Activated T-cell treated with anti-CD3 and anti-CD28 coated beads, Interleukin-2, amount 50 U/mL, for 72 hours (primary cell): Measurements from ENCODE around the gene RIIAD1. TPM values are rescaled to one million over a fixed set of nuclear protein-coding genes. Genes with fewer than 3 reads are reported as not detected.

ENCODE experiments used
- ATAC-seq, 2 donors: fragments of 150-1000 bp; cut with Tn5 transposase; replicated peaks in 1 of 2; 2 replicates each; pipeline ENCODE4 v1.10.0; 2021; ENCODE audit warnings: moderate library complexity in 2 of 2, mild to moderate bottlenecking in 1 of 2
- DNase-seq, 2 donors: peaks; one replicate each; pipeline ENCODE4 v3.0.0; 2021 to 2022; ENCODE audit warnings: mixed read lengths in 1 of 2
- H3K27ac Mint-ChIP-seq: one replicate; pipeline ENCODE4 v1.8.0; 2022; ENCODE audit warnings: mild to moderate bottlenecking, moderate library complexity, mixed read lengths
- H3K27me3 Mint-ChIP-seq: one replicate; pipeline ENCODE4 v1.8.0; 2022; ENCODE audit warnings: low read depth, mixed read lengths
- H3K36me3 Mint-ChIP-seq, 2 donors: one replicate each; pipeline ENCODE4 v1.8.0; 2022; ENCODE audit warnings: mixed read lengths in 2 of 2, mild to moderate bottlenecking in 1 of 2; ENCODE audit not compliant: insufficient read depth in 2 of 2
- H3K4me1 Mint-ChIP-seq: one replicate; pipeline ENCODE4 v1.8.0; 2022; ENCODE audit warnings: low read depth, mixed read lengths
- H3K4me3 Mint-ChIP-seq, 2 donors: one replicate each; pipeline ENCODE4 v1.8.0; 2022; ENCODE audit warnings: mild to moderate bottlenecking in 2 of 2, mixed read lengths in 2 of 2, moderate library complexity in 2 of 2
- H3K9me3 Mint-ChIP-seq, 2 donors: one replicate each; pipeline ENCODE4 v1.8.0; 2022; ENCODE audit warnings: mixed read lengths in 2 of 2
- total RNA-seq, 2 donors: library from RNA; stranded (reverse); gene quantifications; one replicate each; pipeline ENCODE4 v1.2.3, GENCODE V29; 2022

The RIIAD1 gene
- total RNA-seq, 2 donors from 2014 or later: not detected

DNA sequence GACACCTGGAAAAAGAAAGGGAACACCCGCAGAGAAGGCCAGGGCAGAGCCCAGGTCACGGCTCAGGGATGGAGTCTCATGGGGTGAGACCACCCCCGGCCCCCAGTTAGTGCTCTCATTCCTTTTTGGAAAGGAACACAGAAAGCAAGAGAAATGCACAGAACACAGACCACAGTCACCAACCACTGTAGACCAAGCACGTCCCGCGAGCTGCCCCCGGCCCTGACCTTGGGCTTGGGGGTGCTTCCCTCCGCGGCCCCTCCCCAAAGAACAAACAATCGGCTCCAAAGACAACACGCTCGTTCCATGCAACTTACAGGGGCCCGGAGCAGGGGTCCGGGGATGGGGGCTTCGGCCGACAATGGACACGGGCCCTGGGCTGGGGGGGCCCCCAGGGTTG, 17.5 kb upstream of the RIIAD1 start:
- Mint-ChIP-seq H3K36me3 (peaks cover 0 to 1% of the 10 kb centered on the region in 2 donors), H3K27ac (no peak overlapping the region), H3K27me3 (no peaks in the 10 kb centered on the region), H3K4me1 (no peaks in the 10 kb centered on the region), H3K9me3 (no peaks in the 10 kb centered on the region), H3K4me3 (no peak overlapping the region)
- ATAC-seq (no peak), DNase-seq (no peak)

GRCh38 chr1:151704246-151704645, 17.1 kb upstream of the RIIAD1 start:
- Mint-ChIP-seq H3K36me3 (peaks cover 0 to 1% of the 10 kb centered on the region in 2 donors), H3K27ac (no peak overlapping the region), H3K27me3 (no peaks in the 10 kb centered on the region), H3K4me1 (no peaks in the 10 kb centered on the region), H3K9me3 (no peaks in the 10 kb centered on the region), H3K4me3 (no peak overlapping the region)
- ATAC-seq (no peak), DNase-seq (no peak)

GRCh38 chr1:151705146-151705545, 16.2 kb upstream of the RIIAD1 start:
- no peaks in the 10 kb centered on the region for H3K27me3 Mint-ChIP-seq
- ATAC-seq (no peak), DNase-seq (no peak)
- H3K27ac Mint-ChIP-seq: no peak overlapping the region
- H3K9me3 Mint-ChIP-seq: no peaks in the 10 kb centered on the region
- H3K4me1 Mint-ChIP-seq: no peaks in the 10 kb centered on the region
- H3K36me3 Mint-ChIP-seq: peaks cover 0 to under 1% of the 10 kb centered on the region in 2 donors
- no peak overlapping the region for H3K4me3 Mint-ChIP-seq

- no peaks in the 10 kb centered on the region for H3K27me3 Mint-ChIP-seq
- no peaks in the 10 kb centered on the region for H3K9me3 Mint-ChIP-seq
- no peak overlapping the region for H3K4me3 Mint-ChIP-seq
- no peak overlapping the region for H3K27ac Mint-ChIP-seq
- no peaks in the 10 kb centered on the region for H3K36me3 Mint-ChIP-seq
- ATAC-seq: peak in 1 of 2 donors; percentile 13
- DNase-seq: no peak
- no peaks in the 10 kb centered on the region for H3K4me1 Mint-ChIP-seq
Measured at GRCh38 chr1:151705753-151706463, 15.4 kb upstream of the RIIAD1 start.

DNA sequence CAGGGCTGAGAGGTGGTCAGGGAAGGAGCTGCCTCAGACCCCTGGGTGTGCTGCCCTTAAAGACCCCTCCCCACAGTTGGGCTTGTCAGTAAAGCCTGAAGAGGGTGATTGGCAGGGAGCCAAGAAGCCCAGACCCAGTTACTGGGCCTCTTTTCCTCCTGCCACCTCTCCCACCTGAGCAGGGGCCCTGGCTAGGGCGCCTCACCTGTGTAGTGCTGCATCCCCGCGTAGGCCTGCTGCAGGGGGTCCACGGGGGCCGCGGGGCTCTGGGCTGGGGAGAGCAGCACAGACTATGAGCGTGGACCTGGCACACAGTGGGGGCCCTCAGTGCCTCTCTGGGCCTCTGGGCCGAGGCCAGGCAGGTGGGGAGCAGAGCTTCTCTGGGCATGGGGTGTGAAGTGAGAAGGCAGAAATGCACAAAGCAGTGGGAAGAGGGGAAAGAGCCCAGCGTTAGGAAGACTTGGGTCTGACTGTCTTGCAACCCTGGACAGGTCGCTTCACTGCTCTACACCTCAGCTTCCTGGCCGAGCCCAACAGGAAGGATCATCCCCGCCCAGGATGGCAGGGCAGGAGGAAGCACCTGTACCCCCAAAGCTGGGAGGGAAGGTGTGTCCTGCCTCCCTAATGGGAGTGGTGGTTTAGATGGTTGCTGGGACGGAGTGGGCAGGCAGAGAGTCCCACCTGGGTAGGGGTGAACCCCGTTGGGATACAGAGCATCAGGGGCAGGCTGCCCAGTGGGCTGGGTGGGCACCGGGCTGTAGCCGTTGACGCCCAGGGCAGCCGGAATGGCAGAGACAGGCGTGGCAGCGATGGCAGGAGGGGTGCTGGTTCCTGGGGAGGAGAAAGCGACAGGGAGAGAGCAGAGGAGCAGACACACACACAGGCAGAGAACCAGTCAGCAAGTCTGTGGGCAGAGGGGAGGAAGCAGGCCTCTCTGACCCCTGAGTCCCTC, 14.6 kb upstream of the RIIAD1 start:
- DNase-seq (no peak), ATAC-seq (peak in 1 of 2 donors; percentile 16)
- Mint-ChIP-seq H3K27ac (no peak overlapping the region), H3K4me3 (no peak overlapping the region), H3K27me3 (no peaks in the 10 kb centered on the region), H3K9me3 (no peaks in the 10 kb centered on the region), H3K4me1 (no peaks in the 10 kb centered on the region), H3K36me3 (no peaks in the 10 kb centered on the region)

- Mint-ChIP-seq H3K36me3 (no peaks in the 10 kb centered on the region), H3K4me3 (no peak overlapping the region), H3K27ac (no peak overlapping the region), H3K9me3 (no peaks in the 10 kb centered on the region), H3K27me3 (no peaks in the 10 kb centered on the region), H3K4me1 (no peaks in the 10 kb centered on the region)
- no peak for DNase-seq
- ATAC-seq: no peak
Measured at GRCh38 chr1:151707541-151708065, 13.7 kb upstream of the RIIAD1 start.

- Mint-ChIP-seq H3K4me1 (no peaks in the 10 kb centered on the region), H3K36me3 (no peaks in the 10 kb centered on the region), H3K27me3 (peaks cover under 1% of the 10 kb centered on the region), H3K4me3 (no peak overlapping the region), H3K27ac (no peak overlapping the region), H3K9me3 (no peaks in the 10 kb centered on the region)
- DNase-seq (no peak), ATAC-seq (no peak)
Measured at GRCh38 chr1:151708891-151709290, 12.4 kb upstream of the RIIAD1 start.

DNA sequence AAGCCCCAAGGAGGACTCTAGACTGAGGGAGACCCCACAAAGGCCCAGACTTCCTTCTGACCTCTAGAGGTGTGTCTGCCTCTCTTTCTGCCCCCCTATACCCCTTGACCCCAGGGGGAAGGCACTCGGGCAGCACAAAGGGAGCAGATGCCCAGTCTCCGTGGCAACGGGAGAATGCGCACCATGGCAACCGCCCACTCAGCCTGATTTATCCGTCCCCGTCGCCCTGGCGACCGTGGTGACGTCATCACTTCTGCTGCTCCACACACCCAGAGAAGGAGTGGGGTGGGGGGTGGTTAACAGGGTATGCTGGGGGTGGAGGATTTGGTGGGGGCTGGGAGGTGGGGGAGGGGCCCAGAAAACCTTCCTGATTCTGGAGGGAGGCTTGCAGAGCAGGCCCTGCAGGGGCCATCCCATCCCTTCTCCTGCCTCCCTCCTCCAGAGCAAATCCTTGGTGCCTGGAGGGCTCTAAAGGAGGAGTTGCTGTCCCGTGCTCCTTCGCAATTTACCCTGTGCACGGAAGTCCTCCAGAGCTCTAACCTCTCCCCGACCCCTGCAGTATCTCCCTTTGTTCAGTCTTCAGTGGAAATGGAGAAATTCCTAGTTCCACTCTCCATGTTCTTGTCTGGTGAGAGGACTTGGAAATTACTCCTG, 11.0 kb upstream of the RIIAD1 start:
- DNase-seq (peak; percentile 19 to 34), ATAC-seq (peak in 1 of 2 donors; percentile 34)
- no peaks in the 10 kb centered on the region for H3K9me3 Mint-ChIP-seq
- H3K27me3 Mint-ChIP-seq: peaks cover 15% of the 10 kb centered on the region
- H3K4me3 Mint-ChIP-seq: no peak overlapping the region
- H3K36me3 Mint-ChIP-seq: no peaks in the 10 kb centered on the region
- no peak overlapping the region for H3K27ac Mint-ChIP-seq
- H3K4me1 Mint-ChIP-seq: no peaks in the 10 kb centered on the region

DNA sequence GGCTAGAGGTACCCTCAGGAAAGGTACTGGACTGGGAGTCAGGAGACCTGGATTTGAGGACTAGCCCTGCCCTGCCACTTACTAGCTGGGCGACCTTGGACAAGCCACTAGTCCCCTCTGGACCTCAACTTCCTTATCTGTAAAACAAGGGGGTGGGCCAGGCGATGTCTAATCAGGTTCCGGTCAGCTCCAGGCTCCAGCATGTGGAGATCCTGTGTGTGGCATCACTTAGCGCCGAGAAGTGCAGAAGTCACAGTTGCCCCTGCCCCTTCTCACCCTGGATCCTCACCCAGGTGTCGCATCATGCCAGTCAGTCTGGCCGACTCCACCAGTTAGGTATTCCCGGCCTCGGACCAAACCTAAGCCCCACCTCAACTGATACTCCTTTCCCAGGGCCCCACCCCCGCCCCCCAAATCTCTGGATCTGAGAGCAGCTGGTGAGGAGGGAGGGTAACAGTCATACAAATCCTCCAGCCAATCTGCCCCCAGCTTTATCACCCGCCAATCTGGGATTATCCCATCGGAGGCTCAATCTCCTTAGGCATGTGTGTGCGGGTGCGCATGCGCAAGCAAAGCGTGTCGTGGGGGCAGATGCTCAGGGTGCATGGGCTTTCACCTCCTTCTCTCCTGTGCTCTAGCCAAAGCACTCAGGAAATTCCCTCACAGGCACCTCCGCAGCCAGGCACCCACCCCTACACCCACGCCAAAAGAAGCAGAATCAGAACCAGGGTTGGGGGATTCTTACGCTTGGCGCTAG, 10.1 kb upstream of the RIIAD1 start:
- no peaks in the 10 kb centered on the region for H3K36me3 Mint-ChIP-seq
- no peak overlapping the region for H3K4me3 Mint-ChIP-seq
- DNase-seq (no peak), ATAC-seq (no peak)
- peaks cover 24% of the 10 kb centered on the region for H3K27me3 Mint-ChIP-seq
- H3K4me1 Mint-ChIP-seq: no peaks in the 10 kb centered on the region
- H3K27ac Mint-ChIP-seq: no peak overlapping the region
- H3K9me3 Mint-ChIP-seq: no peaks in the 10 kb centered on the region

- H3K27ac Mint-ChIP-seq: no peak overlapping the region
- ATAC-seq: no peak
- DNase-seq: no peak
- H3K9me3 Mint-ChIP-seq: no peaks in the 10 kb centered on the region
- H3K27me3 Mint-ChIP-seq: peaks cover 29% of the 10 kb centered on the region
- H3K4me1 Mint-ChIP-seq: peaks cover 4% of the 10 kb centered on the region
- H3K36me3 Mint-ChIP-seq: no peaks in the 10 kb centered on the region
- no peak overlapping the region for H3K4me3 Mint-ChIP-seq
Measured at GRCh38 chr1:151711951-151712350, 9.4 kb upstream of the RIIAD1 start.

GRCh38 chr1:151713044-151713443, 8.3 kb upstream of the RIIAD1 start:
- Mint-ChIP-seq H3K4me1 (peaks cover 8% of the 10 kb centered on the region), H3K4me3 (no peak overlapping the region), H3K36me3 (no peaks in the 10 kb centered on the region), H3K9me3 (no peaks in the 10 kb centered on the region), H3K27me3 (peaks cover 40% of the 10 kb centered on the region), H3K27ac (no peak overlapping the region)
- ATAC-seq (no peak), DNase-seq (no peak)

DNA sequence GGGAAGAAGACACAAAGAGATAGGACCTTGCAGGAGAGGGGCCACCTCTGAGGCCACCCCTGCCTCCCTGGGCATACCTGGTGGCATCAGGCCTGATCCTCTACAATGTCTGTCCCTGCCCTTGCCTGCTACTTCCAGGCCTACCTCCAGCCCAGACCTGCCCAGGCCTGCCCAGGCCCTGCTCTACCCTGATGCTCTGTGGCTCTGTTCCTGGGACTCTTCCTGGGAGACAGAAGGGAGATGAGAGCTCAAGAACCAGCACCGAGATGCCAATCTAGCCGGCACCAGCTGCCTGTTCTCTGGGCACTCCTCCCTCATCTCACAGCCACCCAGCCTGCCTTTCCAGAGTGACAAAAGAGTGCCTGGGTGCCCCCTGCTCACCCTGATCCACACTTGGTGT, 7.4 kb upstream of the RIIAD1 start:
- ATAC-seq: no peak
- H3K27me3 Mint-ChIP-seq: peaks cover 49% of the 10 kb centered on the region

More for the DNA sequence above, 7.4 kb upstream of the RIIAD1 start:
- Mint-ChIP-seq H3K4me3 (no peak overlapping the region), H3K9me3 (no peaks in the 10 kb centered on the region), H3K27ac (no peak overlapping the region), H3K36me3 (no peaks in the 10 kb centered on the region), H3K4me1 (peaks cover 8% of the 10 kb centered on the region)
- no peak for DNase-seq
